Ammon's horn (tissue), 1 donor: ENCODE measurements around the gene BCDIN3D.
"Not testable (repeated sequence)": the region's sequence is repeated elsewhere in the genome, so short reads cannot be mapped to it uniquely, and the experiment has no call there.

ENCODE experiments used
- DNase-seq: peaks from one replicate; pipeline ENCODE4 v3.0.0-alpha.2; 2016; ENCODE audit warnings: low spot score

BCDIN3D gene

DNA sequence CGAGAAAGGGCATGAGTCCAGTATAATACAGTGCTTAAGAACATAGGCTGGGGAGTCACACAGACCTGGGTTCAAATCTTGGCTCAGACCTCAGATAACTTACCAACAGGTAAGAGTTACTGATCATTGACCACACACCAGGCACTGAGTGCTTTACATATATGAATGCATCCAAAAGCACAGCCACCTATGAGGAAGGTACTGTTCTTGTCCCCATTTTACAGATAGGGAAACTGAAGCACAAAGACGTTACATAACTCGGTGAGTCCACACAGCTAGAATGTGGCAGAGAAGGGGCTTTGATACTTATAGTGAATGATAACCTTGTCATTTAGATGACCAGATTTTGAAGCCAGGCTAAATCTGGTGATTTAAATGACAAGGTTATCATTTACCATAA is 33.2 kb upstream of the BCDIN3D start:
- no peak for DNase-seq

DNA sequence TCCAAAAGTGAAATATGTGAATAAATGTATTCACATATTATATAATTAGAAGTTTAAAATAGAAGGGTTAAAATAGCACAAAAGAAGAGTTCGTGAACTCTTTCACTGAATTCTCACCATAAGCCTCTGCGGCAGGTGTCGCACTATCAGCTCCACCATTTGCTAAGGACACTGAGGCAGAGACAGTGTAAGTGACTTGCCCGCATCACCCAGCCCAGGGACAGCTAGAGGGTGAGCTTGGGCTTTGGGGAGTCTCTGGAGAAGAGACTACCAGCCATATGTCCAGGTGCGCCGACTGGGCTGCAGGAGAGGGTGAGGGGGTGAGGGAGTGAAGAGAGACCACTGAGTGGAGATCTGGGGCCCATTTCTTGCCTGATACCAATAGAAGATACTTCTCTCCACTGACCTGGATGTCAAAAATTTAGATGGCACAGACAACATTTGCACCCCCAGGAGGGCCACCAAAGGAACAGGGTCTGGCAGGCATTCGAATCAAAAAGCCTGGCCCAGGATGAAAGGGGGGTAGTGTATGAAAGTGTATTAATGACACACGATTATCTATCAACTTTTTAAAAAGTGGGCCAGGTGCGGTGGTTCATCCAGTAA is 32.3 kb upstream of the BCDIN3D start:
- no peak for DNase-seq

DNA sequence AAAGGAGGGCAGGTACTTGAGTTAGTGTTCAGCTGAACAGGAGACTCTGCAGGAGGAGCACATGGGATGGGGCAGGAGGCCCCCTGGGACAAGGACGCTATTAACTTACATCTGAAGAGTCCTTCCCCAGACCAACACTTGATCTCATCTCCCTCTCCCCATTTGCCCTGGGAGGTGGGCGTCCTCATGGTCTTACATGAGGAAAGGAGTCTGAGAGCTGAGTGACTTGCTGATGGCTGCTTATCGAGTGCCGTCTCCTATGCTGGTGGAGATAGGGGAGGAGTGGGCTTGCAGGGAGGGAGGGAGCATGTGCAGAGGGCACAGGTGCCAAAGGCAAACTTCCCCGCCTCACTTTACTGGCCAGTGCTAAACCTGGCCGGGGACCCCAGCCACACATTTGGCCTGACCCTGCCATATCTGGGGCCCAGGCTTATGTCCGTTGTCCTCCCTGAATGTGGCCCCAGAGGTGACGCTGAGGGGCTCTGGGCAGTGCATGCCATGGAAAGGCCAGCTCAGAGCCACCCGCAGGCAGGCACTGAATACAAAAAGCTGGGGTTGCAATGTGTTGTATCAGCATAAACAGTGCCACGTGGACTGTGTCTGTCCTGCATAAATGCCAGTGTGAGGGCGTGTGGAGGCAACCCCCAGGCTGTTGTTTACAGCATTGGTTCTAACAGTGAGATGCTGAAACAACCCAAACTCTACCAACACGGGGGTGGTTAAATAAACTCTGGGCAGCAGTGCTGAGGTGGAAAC is 31.4 kb upstream of the BCDIN3D start:
- DNase-seq: peak; percentile 84

DNA sequence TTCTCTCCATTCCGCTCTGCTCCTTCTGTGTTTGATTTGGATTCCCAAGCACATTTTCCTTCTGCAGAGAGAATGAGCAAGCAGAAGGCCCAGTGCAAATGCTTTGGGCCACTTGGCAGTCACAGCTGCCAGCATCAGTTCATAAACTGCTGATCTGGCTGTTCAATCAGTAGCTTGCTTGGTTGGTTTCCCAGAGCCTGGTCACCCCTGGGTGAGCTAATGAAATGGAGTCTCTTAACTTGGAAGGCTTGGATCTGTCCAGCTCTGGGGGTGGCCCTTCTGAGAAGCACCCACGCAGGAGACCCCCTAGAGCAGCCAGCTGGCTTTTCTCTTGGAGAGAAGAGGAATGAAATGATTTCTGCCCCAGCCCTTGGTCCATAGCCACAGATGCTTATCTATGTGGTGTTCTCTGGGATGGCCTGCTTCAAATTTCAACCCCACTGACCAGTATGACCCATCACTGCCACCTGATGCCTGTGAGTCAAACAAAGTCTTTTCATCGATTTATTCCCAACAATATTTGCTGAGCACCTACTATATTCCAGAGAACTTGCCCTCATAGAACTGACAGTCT is 30.5 kb upstream of the BCDIN3D start:
- DNase-seq: no peak

DNA sequence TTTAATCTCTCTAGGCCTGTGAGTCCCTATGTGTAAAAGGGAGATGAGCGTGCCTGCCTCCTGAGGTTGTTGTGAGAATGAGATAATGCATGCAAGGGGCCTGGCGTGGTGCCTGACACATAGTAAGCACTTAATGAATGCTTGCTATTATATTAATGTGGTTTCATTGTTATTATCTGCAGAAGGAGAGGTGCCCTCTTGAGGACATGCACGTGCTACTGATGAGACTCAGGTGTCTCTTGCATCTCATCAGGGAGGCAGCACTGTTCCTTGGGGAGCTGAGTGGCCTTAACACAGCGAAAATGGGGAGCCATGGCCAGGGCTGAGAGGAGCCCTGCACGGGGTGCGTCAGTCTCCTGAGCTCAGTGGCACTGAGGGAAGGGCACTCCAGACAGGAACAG is 29.9 kb upstream of the BCDIN3D start:
- peak; percentile 77 for DNase-seq

DNA sequence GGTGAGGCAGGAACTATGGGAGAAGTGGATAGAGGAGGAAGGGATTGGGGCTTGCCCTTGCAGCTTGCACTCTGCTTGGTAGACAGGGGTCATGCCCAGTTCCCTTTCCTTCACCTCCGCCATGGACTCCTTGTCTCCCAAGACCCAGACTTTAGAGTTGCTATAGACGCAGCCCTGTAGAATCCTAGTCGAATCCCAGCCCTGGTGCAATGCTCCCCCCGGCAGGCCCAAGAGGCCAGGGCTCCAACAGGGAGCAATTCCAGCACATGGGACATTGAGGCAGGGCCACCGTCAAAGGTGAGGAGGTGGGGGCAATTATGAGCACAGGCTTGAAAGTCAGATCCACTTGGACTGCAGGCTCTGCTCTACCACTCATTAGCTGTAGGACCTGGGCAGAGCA is 29.5 kb upstream of the BCDIN3D start:
- DNase-seq: no peak

DNA sequence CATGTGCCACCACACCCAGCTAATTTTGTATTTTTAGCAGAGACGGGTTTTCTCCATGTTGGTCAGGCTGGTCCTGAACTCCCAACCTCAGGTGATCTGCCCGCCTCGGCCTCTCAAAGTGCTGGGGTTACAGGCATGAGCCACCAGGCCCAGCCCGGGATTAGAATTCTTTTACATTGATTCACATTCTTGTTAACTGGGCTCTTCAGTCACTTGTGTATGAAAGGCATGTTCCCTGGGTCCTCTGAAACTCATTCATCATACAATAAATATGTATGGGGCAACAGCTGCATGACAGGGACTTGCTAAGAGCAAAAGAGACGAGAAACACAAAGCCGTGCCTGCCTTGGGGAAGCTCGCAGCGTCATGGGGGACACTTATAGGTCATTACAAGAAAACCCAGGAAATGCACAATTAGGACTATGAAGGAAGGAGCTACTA is 28.9 kb upstream of the BCDIN3D start:
- DNase-seq: not testable (repeated sequence)

DNA sequence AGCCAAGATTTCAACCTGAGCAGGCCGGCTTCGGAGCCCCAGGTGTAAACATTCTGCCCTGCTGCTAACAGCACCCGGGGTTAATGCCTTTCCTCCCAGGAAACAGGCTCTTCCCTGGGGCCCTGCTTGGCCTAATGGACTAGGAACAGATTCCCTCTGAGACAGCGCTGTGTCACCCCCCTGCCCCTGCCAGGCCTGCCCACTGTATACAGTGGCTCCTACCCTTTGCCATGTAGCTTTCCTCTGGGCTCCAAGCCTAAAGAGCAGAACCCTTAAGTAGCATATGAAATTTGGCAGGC is 28.3 kb upstream of the BCDIN3D start:
- DNase-seq: no peak

DNA sequence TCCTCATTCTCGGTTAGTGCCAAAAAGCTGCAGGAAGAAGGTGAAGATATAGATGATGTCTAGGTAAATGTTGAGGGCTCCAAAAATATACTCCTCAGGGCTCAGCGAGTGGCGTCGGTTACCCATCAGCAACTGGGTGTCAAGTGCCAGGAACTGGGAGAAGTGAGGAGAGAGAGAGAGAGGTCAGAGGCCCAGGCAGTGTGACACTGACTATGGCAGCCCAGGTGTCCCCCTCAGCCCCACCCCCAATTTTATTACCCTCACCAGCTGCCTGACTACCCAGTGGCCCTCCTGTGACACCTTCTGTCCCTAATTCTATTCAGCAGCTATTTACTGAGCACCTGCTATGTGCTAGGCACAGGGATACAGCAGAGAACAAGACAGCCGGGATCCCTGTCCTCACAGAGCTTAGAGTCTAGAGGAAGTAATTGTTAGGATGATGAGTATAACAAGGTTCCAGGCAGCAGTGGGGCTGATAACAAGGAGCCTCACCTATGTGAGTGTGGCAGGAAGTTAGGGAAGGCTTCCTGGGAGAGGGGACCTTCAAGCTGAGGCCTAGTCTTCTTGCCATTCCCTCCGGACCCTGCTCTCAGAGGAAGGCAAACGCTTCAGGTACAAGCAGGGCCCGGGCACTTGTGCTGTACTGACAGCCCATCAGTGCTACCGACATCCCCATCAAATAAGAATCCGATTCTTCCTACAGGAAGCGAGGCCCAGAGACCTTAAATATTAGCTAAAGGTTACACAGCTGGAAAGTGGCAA is 27.8 kb upstream of the BCDIN3D start:
- no peak for DNase-seq

DNA sequence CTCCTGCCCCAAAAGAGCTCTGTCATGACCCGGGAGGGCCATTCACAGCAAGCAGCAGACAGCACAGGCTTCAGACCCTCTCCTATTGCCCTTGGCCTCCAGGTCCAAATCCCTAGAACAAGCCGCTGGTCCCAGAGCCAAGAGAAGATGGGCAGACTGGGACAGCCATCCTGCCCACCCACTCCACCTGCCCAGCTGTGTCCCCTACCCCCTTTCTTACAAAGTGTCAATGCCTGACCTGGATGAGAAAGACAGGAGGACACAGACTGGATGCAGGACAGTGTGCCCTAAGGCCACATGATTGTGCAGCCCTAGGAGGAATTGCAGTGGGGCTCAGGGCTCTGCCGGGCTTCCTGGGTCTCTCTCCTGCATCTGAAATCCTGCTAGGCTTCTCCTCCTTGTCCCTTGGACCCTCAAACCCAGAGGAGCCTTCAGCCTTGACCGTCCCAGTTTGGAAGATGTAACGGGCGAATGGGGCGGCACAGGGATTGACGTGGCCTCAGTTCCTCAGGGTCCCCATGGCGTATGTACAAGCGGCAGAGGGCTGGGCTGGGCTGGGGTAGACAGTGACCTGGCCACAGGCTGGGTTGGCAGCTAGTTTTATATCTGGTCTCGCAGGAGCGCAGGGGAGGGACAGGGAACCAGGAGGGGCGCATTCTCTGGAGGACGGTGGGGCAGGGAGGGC is 27.1 kb upstream of the BCDIN3D start:
- no peak for DNase-seq

DNA sequence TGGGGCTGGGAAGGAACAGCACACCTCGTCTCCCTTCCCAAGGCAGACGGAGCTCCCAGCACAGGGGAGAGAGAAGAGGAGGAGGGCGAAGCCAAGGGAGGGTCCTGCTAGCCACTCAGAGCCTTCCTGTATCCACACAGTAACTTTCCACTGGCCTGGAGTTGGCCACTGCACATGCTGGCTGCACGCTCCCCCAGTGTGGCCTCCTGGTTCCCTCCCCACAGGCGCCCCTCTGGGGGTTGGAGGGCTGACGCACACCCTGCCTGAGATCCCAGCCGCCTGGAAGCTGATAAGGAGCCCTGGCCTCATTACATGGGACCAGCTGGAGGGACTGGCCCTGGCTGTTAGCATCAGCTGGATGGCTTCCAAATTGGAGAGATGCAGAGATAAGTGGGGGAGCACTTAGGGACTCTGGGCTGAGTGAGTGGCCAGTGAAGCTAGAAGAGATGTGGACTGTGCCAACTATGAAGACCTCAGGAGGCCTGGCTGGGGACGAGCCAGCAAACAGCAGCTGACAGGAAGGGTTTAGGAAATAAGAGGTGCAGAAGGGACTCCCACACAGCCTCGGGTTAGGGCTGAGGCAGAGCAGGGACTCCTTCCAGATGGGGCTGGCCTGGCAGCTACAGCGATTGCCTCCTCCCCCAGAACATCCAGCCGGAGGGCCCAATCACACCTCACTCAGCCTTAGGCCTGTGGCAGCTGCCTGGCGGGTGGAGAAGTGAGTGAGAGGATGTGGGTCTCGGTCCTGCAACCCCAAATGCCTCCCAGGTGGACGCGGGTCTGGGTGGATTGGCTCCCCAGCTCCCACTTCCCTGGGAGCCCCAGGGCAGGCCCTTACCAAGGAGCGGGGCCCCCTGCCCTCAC is 26.3 kb upstream of the BCDIN3D start:
- DNase-seq: peak; percentile 77

DNA sequence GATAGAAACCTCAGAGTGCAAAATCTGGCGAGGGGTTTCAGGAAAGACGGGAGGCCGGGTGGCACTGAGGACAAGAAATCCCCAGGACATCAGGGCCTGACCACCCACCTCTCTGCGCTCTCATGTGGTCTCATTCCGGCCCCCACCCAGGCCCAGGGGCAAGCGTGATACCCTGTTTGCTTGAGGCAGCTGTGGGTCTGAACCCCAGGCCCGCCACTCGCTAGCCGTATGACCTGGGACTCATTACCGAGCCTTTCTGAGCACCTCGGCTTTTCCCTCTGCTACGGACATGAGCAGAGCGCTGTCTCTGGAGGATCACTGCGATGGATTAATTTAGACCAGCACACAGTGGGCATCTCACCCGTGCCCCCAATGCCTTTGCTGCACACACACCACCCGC is 25.5 kb upstream of the BCDIN3D start:
- no peak for DNase-seq

DNA sequence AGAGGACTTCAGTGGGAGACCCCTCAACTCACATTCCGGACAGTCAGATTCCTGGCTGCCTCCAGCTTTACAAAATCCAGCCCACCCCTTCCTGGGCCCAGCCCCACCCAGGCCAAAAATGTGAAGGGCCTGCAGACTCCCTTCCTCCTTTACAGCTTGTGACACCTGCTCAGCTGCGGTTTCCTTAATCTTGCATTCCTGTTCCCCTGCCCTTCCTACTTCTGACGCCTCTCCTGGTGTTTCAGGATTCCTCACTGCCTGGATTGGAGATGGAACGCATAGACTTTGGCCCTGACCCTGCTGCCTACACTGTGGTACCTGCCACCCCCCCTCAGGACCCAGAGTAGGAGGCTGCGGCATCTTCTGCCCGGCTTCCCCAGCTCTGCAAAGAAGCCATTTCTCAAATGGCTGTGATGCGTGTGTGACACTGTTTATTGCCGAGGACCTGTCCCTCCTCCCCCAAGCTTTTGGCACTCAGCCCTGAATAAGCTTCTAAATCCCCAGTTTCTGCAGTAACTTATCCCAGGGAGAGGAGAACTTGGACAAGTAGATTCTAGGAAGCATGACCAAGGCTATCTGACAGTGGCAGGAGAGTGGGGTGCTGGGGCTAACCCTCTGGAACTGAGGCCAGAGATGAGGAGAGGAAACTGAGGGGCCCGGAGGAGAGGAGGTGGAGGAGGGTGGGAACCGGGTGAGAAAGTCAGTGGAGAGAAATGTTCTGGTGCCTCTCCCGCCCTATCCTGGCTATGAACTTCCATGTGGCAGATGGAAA is 24.9 kb upstream of the BCDIN3D start:
- DNase-seq: no peak

DNA sequence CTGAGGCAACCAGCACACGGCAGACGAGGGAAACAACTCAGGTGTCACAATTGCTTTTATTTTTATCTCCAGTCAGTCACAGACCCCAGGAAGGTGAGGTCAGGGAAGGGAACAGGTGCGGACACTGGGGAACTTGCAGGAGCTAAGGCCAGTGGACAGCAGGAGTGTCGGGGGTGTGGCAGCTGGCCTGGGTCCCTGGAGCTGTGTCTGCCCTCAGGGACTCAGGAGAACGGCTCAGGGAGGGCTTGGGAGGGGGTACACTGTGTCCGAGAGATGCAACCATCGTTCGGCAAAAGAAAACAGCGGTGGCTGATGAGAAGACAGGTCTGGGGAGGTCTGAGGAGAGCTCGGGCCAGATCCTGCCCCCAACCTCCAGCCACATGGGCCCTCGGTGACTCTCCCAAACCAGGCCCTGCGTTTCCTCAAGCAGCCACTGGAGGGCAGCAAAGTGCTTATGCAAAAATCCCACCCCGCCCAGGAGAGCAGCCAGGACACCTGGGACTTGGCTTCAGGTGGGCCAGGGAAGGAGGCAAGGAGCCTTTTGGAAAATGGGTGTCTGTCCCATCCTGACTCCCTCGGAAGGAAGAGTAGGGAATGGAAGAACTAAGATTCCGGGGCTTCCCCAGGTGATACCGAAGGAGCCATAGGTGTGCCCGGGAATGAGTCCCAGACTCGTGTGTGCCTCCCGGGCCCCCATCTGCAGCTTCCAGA is 24.1 kb upstream of the BCDIN3D start:
- peak; percentile 73 for DNase-seq

DNA sequence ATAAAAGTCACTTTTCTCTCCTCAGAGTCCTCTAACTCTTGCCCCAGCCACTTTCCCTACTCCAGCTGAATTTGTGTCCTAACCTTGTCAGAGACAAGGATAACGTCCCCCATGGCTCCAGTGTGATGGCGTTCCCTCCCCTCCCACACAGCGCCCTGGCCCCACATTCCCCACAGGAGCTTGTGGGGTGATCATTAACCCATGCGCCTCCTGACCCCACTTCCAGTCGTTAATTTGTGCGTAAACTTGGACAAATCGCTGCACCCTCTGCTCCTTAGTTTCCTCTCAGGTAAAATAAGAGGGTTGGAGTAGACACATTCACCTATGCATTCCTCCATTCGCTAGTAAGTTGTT is 22.9 kb upstream of the BCDIN3D start:
- DNase-seq: no peak

DNA sequence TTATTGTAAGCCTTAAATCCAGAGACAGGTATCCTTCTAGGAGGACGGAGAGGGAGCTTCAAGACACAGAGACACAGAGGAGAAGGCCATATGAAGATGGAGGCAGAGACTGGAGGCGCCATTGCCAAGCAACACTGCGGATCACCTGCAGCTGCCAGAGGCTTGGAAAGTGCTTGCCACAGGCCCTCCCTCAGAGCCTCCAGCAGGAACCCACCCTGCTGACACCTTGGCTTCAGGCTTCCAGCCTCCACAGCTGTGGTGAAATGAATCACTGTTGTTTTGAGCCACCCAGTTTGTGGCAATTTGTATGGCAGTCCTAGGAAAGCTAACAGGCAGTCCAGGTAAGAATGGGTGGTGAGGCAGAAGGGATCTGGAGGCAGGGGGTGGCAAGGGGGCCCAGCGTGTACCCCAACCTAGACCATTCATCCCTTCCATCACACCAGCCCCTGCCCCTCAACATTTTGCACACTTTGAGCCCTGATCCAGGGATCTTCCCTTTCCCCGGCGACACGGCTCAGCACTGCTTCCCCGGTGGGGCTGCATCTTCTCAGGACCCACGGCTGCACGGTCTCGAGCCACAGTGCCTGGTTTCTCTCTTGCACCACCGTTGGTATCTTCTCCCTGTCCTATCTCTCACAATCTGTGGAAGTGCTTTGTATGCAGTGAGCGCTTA is 22.3 kb upstream of the BCDIN3D start:
- DNase-seq: no peak

DNA sequence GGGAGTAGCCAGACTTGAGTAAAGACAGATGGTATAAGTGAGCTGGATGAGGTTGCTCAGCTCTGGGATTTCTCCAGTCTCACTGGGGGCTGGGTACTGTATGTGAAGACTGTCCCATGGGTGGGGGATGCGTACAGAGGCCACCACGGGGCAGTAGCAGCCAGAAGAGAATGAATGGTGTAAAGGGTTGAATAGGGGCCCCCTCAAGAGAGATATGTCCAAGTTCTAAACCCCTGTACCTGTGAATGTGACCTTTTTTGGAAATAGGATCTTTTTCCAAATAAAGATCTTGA is 21.8 kb upstream of the BCDIN3D start:
- DNase-seq: no peak

DNA sequence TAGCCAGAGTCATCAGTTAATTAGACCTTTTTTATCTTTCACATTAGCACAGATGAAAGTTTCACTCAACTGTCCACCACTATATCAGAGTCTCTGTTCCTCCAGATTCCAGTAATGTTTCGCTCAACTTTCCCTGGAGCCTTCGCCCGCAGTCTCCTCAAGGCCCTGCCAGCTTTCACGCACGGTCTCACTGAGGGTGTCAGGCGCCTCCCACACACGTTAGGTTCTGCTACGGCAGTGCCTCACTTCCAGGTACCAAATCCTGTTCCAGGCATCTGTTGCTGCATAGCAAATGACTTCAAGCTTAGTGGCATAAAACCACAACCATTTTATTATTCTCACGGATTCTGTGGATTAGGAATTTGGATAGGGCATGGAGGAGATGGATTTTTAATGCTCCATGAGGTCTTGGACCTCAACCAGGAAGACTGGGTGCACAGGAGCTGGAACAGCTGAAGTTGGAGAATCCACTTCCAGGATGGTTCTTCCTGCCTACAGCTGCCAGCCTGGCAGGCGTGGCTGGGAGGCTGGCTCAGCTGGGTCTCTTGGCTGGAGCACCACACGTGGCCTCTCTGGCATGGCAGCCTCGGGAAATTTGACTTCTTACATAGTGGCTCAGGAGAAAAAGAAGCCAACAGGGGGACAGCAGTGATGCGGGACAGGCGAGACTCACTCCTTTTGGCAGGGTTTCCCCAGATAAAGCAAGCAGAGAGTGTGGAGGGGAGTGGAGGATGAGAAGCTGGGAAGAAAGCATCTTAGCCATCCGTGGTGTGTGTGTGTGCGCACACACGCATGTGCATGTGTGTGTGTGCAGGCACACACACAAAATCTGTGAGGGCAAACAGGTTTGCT is 21.3 kb upstream of the BCDIN3D start:
- DNase-seq: no peak

DNA sequence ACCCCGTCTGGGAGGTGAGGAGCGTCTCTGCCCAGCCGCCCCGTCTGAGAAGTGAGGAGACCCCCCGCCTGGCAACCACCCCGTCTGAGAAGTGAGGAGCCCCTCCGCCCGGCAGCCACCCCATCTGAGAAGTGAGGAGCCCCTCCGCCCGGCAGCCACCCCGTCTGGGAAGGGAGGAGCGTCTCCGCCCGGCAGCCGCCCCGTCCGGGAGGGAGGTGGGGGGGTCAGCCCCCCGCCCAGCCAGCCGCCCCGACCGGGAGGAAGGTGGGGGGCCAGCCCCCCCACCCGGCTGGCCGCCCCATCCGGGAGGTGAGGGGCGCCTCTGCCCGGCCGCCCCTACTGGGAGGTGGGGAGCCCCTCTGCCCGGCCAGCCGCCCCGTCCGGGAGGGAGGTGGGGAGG is 18.0 kb upstream of the BCDIN3D start:
- DNase-seq: not testable (repeated sequence)
